HG02981 (cell line): ENCODE measurements around the gene FBXL19.

Source experiments
- ATAC-seq: cut with Tn5 transposase; IDR thresholded peaks from one replicate; pipeline ENCODE4 v1.9.1; 2021; ENCODE audit warnings: mild to moderate bottlenecking, moderate library complexity; ENCODE audit not compliant: unreplicated experiment

The FBXL19 gene

DNA sequence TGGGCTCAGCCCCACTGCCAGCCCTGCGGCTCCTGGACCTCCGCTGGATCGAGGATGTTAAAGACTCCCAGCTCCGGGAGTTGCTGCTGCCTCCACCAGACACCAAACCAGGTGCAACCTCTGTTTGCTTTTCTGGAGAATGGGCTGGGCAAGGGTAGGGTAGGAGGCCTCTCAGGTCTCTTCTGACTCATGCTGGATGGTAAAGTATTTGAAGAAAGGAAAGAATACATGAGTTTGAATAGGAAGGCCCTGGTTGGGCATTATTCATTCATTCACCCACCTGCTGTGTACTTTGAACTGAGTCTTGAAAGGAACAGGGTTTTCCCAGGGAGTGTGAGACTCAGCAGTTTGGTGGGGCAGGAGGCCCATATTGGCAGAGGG lies 19.0 kb downstream of the FBXL19 start:
- no peak for ATAC-seq

DNA sequence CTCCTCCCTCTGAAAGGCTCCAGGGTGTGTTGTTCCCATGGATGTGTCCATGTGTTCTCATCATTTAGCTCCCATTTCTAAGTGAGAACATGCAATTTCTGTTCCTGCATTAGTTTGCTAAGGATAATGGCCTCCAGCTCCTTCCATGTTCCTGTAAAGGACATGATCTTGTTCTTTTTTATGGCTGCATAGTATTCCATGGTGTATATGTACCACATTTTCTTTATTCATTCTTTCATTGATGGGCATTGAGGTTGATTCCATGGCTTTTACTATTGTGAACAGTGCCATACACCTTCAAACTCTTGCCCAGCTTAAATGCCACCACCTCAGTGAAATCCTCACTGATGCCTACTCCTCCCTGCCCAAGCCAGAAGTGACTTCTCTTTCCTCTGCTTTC lies 21.0 kb downstream of the FBXL19 start:
- ATAC-seq, result no peak

DNA sequence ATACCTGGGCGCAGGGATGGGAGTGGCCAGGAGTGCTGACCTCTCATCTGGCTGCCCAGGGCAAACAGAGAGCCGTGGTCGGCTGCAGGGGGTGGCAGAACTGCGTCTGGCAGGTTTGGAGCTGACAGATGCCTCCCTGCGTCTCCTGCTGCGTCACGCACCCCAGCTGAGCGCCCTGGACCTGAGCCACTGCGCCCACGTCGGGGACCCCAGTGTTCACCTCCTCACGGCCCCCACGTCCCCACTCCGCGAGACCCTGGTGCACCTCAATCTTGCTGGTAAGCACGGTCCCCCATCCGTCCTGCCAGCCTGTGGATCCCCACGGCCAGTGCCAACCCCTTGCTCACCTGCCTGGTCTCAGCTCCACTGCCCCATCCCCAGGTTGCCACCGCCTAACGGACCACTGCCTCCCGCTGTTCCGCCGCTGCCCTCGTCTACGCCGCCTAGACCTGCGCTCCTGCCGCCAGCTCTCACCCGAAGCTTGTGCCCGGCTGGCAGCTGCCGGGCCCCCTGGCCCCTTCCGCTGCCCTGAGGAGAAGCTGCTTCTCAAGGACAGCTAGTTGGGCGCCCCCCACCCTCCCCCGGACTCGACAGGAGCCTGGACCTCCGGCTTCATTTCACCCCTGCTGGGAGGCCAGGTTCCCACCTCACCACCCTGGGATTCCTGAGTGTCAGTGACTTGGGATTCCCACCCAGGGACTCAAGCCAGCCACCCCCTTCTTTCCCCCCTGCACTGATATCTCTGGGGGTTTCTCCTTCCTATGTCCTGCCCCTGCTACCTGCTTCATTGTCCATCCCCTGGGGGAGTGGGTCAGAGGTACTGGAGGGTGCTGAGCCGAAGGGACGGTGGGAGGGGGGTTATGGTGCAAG lies 23.5 kb downstream of the FBXL19 start:
- ATAC-seq, result no peak

DNA sequence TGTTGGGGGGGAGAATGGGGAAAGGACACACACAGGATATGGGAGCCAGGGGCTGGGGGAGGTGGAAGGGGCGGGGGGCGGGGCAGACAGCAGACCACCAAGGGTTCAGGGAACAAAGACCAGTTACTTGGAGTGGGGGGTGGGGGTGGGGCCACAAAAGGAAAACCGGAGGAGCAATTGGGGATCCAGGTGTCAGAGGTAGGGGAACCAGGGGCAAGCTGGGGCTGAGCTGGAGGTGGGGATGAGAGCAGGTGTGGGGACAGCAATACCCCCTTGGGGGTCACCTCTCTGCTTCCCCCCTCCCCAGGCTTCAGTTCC lies 24.1 kb downstream of the FBXL19 start:
- no peak for ATAC-seq

DNA sequence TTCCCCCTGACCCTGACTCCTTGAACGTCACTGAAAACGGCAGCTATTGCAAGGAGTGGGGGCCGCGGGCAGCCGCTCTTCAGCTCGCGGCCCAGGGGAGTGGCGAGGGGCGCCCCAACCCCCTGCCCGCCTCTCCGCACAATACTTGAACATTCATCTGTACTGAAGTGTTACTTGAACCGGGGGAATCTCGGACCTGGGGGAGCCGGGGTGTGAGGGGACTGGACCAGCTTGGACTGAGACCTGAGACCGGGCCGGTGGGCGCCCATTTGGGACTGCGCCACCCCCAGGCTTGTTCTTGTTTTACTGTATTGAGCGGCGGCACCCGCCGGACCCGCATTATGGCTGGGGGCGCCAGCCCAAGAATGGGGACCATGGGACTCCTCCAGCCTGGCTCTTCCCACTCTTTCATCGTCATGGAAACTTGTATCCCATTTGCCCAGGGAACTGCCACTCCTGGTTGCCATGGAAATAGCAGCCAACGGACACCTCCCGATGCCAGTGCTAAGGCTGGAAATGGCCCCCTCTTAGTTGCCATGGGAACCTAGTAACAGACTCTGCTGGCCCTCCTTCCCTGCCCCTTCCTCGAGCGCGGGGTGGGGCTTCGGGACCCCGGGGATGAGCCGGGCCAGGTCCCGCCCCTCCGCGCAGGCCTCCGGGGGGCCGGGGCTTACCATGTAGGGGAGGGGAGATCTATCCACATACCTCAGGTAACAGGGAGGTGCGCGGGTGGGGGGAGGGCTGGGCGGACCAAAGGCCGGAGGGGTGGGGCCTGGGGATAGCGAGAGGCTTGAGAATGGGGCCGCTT lies 24.7 kb downstream of the FBXL19 start:
- ATAC-seq, result no peak

DNA sequence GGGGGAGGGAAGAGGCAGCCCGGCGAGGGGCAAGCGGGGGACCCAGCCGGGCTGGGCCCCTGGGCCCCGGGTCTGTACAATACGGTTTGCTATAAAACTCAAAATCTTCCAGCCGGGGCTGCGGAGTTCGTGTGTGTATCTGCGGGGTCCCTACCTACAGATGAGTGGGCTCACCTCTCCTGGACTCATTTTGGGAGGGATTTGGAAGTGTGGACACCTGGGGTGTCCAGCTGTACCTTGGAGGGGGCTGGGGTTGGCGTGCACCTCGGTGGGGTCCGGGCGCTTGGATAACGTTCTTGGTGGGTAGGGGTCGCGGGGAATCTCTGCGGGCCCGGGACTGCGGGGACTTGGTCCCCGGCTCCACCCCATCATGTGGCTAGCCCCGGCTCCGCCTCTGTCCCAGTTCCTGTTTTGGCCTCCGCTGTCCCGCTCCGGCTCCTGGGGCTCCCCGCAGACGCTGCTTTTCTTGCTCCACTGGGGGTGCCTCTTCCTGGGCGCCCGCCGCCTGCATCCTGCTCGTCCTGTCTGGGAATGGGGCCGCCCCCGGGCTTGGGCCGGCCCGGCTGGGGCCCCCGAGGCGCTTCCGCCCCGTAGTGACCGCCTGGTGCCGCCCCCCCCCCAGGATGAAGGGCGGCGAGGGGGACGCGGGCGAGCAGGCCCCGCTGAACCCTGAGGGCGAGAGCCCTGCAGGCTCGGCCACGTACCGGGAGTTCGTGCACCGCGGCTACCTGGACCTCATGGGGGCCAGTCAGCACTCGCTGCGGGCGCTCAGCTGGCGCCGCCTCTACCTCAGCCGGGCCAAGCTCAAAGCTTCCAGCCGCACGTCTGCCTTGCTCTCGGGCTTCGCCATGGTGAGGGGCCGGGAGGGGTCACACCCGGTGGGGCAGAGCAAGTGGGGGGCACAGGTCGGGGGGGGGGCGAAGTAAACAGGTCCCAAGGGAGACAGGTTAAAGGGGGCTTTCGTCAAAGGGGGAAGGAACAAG lies 25.6 kb downstream of the FBXL19 start, which contains the start of gene ORAI3:
Gene ORAI3, plus strand, starts transcription at position 402 of the 983 bp plus-strand sequence. Its CDS starts 222 bp downstream, at position 624.
- peak; percentile 59 for ATAC-seq

DNA sequence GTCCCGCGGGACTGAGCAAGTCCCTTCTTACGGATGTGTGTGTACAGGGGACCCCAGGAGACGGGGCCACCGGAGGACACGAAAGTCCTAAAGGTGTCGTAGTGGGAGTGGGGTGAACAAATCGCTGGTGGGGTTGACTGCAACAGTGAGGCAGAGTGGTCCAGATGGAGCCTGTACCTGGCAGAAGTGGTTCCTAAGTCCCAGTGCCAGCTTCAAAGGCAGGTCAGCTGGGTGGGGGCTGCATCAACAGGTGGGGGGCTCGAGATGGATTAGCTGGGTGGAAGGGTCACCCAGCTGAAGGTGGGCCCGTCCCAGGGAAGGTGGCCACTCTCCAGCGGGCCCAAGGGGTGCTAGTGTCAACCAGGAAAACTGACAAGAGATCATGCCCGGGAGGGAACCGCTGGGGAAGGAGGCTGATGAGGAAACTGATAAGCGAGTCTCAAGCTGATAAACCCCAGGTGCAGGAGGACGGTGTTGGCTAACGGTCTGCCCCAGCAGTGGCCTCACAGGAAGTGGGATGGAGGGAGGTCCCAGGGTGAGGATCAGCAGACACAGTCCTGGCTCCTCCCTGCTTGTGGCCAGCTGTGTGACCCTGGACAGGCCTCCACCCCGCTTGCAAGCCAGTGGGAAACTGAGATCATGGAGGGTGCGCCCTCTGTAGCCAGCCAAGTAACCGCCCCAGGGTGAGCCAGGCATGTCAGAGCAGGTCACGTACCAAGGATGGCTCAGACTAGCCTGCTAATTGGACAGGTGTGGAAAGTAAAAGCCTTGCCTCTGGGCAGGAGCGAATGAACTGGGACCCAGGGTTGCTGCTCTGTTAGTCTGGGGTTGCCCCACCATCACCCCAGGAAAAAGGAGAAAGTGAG lies 26.5 kb downstream of the FBXL19 start:
- ATAC-seq, result peak; percentile 42

DNA sequence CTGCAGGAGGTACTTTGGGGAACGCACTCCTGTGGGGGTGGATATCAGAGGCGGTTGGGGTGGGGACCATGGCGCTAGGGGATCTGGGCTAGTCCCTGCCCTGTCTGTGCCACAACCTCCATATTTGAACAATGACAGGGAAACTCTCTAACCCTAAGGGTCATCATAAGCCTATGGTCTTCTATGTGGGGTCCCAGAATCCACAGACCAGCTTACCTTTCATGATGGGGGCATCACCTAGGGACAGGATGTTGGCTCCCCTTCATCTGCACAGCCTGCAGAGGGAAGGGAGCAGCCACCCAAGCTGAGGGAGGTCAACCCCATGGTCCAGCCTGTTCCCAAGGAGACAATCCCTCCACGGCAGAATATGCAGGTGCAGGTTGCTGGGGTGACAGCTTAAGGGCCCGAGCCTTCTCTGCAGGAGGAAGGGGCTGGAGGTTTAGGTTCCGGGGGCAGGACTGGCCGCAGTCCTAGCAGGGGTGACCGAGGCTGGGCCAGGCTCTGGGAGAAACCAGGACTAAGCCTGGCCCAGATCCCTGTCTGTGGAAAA lies 27.2 kb downstream of the FBXL19 start:
- ATAC-seq, result no peak

DNA sequence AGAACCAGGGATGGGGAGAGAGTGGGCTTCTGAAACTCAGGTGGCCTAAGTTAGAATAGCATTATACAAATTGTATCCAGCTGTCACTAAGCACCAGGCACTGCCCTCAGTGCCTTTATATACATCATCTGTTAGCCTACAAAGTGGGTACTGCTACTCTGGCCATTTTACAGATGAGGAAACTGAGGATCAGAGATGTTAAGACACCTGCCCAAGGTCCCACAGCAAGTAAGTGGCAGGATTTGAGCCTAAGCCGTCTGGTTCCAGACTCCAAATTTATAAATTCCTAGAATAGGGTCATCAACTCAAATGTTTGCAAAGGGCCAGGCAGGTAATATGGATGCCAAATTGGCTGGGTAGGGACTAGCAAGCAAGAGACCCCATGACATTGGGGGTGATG lies 27.8 kb downstream of the FBXL19 start:
- ATAC-seq, result no peak

DNA sequence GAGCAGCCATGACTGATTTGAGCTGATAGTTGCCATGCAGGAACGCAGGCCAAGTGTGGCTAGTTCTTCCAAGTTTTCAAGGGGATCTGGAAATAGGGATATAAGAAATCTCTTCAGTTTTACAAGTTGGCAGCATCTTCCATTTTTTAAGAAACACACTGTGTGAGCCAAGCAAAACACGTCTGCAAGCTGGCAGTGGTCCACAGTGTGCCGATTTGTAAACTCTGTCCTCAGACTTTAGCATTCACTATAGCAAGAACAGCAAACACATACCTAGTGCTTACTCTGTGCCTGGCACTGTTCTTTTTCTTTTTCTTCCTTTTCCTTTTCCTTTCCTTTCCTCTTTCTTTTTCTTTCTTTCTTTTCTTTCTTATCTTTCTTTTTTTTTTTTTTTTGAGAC lies 28.4 kb downstream of the FBXL19 start:
- ATAC-seq, result no peak

DNA sequence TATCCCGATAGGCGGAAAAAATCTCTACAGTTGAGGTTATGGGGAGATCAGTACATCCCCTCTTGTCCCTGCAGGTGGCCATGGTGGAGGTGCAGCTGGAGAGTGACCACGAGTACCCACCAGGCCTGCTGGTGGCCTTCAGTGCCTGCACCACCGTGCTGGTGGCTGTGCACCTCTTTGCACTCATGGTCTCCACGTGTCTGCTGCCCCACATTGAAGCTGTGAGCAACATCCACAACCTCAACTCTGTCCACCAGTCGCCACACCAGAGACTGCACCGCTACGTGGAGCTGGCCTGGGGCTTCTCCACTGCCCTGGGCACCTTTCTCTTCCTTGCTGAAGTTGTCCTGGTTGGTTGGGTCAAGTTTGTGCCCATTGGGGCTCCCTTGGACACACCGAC lies 29.7 kb downstream of the FBXL19 start:
- no peak for ATAC-seq

DNA sequence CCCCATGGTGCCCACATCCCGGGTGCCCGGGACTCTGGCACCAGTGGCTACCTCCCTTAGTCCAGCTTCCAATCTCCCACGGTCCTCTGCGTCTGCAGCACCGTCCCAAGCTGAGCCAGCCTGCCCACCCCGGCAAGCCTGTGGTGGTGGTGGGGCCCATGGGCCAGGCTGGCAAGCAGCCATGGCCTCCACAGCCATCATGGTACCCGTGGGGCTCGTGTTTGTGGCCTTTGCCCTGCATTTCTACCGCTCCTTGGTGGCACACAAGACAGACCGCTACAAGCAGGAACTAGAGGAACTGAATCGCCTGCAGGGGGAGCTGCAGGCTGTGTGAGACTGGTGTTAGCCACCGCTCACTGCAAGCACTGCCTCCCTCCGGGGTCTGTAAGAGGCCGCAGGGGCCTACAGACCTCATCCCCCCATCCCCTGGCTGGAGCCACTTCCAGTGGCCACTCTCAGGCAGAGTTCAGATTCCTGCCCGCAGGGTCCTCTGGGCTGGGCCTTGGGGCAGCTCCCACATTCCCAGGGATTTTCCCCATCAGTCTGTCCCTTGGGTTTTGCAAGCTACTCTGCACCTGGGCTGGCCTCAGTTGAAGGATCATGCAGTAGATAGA lies 30.2 kb downstream of the FBXL19 start:
- ATAC-seq, result no peak

DNA sequence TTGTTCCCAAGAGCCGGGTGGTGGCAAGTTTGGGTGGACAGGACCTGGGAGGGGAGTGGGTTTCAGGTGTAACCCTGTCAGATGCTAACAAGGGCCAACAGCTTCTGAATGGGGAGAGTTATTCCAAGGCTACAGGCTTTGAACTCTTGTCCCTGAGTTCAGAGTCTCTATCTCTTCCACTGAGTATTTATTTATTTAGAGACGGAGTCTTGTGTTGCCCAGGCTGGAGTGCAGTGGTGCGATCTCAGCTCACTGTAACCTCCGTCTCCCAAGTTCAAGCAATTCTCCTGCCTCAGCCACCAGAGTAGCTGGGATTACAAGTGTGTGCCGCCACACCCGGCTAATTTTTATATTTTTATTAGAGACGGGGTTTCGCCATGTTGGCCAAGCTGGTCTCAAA lies 31.6 kb downstream of the FBXL19 start:
- ATAC-seq, result no peak

DNA sequence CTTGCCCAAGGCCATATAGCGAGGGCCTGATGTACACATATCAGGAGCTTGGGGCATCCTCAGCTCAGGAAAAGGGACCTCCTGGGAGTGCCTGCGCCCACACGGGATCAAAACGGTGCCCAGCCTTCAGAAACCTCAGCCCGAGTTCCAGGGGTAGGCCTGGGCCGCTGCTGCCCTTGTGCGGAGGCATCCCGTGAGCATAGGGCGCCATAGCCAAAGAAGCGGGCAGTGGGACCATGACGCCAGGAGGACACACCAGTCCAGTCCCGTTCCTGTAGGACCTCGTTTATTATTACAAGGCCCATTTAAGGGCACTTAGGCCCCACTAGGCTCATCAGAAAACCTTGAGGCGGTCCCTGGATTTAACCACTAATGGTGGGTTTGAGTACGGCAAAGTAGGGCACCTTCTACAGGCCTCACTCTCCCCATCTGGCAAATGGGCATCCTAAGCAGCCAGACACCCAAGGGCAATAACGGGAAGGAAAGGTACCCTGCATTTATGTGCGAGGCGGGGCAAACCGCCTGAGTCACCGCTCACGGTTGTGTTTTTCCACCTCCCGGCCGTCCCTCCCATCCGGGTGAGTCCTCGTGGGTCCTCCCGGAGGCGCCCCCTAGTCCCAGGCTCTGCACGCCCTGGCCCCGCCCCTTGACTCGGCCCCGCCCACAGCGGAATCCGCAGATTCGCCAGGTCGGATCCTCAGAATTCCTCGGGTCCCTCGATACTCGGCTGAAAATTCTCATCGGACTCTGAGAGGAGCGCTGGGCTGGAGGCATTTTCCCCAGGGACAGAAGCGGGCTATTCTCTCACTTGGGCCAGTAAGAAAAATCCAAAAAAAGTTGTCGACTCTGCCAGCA lies 33.5 kb downstream of the FBXL19 start:
- peak; percentile 38 for ATAC-seq

DNA sequence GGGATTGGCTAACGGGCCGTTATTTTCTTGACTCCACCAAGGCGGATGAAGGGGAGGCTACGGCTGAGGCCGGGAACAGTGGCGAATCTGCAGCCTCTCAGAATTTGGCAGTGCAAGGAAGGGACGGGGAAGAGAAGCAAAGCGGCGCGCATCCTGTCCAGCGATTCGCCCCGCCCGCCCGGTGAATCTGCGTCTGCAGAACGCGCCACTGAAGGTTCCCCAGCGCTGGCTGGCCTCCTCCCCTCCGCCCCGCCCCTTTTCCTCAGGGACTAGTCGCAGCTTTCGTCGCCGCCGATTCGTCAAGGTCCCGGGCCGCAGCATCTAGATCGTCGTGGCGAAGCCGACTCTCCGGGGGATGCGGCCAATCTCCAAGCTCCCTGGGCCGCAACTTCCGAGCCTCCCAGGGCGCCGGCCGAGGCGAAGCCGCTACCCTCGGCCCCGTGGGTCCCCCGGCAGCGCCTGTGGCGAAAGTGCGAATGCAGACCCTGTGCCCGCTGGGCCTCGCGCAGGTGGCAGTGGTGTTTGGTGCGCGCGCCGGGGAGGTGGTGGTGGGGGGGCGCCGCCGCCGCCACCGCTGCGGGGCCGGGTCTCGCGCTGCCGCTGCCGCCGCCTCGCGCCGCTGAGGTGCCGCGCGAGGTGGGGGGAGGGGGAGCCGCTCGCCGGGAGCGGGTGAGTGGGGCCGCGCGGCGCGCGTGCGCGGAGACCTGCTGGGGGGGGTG lies 34.2 kb downstream of the FBXL19 start, which contains the start of gene SETD1A:
Gene SETD1A, plus strand, starts transcription at position 299 of the 719 bp plus-strand sequence. CDS start 978 bp downstream, outside the sequence.
- ATAC-seq, result peak; percentile 65

DNA sequence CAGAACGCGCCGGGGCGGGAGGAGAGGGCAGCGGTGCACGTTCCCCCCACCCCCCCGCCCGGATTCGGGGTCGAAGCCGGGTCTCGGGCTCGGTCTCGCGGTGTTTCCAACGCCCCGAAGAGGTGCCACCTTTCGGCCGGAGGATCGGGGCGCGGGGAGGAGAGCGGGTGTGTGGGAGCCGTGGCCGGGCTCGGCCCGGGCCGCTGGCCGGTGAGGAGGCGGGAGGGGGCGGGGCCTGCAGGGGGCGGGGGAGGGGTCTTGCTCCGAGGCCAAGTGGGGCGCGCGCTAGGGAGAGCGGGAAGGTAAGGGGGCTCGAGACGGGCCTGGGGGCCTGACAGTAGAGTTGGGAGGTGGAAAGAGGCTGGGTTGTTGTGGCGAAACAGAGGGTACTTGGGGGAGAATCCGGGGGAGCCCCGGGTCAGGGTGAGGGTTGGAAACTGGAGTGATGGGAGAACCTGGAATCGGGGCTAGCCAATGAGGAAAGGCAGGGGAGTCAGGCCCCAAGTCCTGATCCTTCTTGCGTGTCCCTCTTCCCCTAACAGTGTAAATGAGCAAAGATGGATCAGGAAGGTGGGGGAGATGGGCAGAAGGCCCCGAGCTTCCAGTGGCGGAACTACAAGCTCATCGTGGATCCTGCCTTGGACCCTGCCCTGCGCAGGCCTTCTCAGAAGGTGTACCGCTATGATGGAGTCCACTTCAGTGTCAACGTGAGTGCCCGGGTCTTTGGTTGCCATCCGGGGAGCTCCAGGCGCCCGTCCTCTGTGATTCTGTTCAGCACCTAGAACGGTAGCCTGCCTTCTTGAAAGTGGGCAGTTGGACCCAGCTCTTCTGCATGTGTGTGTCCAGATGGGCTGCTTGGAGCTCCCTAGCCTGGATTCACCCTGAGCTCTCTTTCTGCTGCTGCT lies 35.1 kb downstream of the FBXL19 start:
- ATAC-seq, result peak; percentile 26

DNA sequence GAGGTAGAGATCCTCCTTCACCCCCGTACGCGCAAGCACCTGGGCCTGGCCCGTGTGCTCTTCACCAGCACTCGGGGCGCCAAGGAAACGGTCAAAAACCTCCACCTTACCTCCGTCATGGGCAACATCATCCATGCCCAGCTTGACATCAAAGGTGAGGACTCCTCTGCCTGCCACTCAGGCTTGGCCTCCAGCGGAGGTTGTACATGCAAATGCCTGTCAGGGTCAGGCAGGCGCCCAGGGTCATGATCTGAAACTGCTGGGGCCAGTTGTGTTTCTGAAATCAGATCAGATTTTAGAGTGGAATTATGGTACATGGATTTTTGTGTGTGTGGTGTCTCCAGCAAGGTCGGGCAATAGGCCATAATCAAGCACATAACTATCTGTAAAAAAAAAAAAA lies 38.0 kb downstream of the FBXL19 start:
- no peak for ATAC-seq
